GM12872 (cell line): ENCODE data around the gene TSPYL1.

ENCODE experiments used
- TF ChIP-seq, protein P1 (sequence below): IDR thresholded peaks from 3 replicates; pipeline ENCODE4 v1.5.1; 2011; ENCODE audit warnings: low read depth, mild to moderate bottlenecking, low read length, moderate library complexity; ENCODE audit not compliant: insufficient read depth

The TSPYL1 gene

DNA sequence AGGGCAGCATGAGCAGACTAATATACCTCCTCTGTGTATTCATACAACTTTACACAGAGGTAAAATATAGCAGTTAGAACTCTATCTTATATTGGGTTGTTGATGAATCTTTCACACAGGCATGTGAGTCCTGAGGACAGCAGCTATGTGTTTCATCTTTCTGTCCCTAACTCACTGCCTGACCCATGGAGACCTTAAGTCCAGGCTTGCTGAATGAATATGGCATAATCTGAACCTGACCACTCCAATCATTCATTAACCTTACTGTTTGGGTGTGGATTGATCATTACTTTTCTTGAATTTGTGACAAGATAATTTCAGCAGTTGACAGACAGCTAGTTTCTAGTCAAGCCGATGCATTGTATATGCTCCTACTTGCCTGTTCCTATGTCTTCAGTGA is 27.3 kb upstream of the TSPYL1 start:
- TF ChIP-seq, protein P1, sequence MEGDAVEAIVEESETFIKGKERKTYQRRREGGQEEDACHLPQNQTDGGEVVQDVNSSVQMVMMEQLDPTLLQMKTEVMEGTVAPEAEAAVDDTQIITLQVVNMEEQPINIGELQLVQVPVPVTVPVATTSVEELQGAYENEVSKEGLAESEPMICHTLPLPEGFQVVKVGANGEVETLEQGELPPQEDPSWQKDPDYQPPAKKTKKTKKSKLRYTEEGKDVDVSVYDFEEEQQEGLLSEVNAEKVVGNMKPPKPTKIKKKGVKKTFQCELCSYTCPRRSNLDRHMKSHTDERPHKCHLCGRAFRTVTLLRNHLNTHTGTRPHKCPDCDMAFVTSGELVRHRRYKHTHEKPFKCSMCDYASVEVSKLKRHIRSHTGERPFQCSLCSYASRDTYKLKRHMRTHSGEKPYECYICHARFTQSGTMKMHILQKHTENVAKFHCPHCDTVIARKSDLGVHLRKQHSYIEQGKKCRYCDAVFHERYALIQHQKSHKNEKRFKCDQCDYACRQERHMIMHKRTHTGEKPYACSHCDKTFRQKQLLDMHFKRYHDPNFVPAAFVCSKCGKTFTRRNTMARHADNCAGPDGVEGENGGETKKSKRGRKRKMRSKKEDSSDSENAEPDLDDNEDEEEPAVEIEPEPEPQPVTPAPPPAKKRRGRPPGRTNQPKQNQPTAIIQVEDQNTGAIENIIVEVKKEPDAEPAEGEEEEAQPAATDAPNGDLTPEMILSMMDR = no peak

DNA sequence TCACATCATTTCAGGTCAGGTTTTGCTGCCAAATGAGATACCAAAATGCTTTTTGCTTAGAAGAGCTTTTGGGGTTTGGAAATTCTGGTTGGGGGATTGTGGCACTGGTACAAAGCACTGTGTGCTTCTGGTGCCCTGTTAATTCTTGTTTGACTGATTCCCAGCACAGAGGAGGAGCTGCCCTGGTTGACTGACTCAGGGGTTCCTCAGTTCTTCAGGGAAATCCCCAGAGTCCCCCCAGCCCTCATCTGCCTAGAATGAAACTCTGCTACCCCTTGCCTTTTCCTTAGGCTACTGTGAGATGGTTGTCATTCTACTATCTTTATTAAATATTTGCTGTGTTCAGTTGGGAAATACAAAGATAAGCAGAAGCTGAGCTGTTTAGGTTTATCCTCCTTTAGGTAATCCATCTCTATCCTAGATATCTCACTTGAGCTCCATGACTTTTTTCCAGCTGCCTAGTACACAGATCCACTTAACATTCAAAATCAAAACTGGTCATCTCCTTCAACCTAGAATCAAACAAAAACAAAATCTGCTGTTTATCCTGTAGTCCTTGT is 24.9 kb upstream of the TSPYL1 start:
- TF ChIP-seq, protein P1 = no peak

DNA sequence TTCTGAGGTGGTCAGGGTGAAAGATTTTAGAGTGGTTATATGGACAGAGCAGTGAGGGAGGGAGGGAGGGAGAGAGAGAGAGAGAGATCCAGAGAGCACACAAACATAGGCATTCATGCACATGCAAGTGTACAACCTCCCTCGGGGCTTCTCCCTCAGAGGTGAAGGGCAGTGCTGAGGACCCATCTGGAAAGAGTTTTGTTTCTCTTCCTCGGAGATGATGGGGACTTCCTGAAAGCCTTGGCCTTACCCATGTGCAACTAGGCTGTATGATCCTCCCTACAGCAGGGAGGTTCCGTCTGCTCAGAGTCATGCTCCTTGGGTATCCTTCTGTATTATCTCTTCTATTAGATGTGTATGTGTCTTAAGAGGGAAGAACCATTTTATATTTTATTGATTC is 21.4 kb upstream of the TSPYL1 start:
- TF ChIP-seq, protein P1 = no peak

DNA sequence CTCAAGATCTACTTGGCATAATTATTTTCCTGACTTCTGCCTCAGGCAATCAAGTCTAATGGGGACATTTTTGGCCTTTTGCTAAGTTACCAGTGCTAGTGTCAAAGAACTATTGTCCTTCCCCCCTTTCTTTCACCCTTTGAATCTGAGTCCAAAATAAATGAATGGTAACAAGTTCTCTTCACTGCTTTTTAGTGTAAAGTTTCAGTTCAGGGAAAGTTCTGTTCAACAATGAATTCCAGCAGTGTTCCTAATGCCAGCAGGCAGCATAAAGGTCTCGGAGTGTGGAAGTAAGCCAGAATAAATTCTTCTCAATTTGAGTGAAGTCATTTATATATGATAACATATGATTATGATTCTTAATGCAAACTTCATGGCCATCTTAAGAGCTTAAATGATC is 20.8 kb upstream of the TSPYL1 start:
- TF ChIP-seq, protein P1 = no peak

DNA sequence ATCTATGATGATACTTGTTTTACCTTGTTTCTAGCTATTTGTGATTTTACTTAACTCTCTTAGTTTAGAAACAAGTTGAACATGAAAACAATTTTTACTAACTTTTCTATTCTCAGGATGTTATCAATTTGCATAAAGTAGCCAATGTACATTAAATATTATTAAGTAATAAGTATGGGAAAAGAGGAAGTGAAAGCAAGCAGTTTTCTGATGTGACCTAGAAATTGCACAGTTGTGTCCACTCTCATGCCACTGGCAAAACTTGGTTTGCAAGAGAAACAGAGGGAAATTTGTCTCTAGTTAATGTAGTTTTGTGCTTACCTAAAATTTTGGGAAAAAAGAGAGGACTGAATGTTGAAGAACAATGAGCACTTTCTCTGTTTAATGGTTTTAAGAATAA is 19.2 kb upstream of the TSPYL1 start:
- TF ChIP-seq, protein P1 = no peak

DNA sequence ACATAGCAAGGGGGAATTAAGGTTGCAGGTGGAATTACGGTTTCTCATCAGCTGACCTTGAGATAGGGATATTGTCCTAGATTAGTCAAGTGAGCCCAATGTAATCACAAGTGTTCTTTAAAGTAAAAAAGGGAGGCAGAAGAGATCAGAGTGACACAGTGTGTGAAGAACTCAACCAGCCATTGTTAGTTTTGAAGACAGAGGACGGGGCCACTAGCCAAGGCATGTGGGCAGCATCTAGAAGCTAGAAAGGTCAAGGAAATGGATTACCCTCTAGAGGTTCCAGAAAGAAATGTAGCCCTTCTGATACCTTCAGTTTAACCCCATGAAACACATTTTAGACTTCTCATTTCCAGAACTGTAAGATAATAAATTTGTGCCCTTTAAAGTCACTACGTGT is 18.5 kb upstream of the TSPYL1 start:
- TF ChIP-seq, protein P1 = no peak

DNA sequence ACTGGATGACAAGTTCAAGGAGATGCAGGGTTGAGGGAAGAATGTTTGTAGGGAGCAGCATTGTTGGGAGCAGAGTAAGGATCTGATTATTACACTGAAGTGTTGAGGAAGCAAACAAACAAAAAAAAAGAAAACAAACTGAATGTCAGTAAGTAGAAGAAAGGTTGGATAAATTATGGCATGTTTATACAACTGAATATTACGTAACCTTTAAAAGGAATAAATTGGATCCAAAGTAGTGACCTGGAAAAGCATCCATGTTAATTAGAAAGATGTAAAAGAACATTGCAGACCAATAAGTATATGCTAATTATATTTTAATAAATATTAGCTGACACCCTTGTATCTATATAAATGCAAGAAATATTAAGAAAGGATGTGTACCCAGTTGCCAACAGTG is 12.8 kb upstream of the TSPYL1 start:
- TF ChIP-seq, protein P1 = no peak
